GM12875 (cell line): ENCODE data around the gene MAP7D3.
"Not testable (repeated sequence)": the region's sequence is repeated elsewhere in the genome, so short reads cannot be mapped to it uniquely, and the experiment has no call there.

Experiments
- H3K4me3 ChIP-seq: one replicate; pipeline ENCODE4 v1.5.1; 2011; ENCODE audit warnings: low read depth, low read length, control low read depth
- CTCF ChIP-seq: IDR thresholded peaks from 2 replicates; pipeline ENCODE4 v1.5.1; 2011; ENCODE audit warnings: low read depth, mild to moderate bottlenecking, control low read depth, inconsistent platforms, low read length, moderate library complexity, borderline replicate concordance; ENCODE audit not compliant: insufficient read depth

MAP7D3 gene

DNA sequence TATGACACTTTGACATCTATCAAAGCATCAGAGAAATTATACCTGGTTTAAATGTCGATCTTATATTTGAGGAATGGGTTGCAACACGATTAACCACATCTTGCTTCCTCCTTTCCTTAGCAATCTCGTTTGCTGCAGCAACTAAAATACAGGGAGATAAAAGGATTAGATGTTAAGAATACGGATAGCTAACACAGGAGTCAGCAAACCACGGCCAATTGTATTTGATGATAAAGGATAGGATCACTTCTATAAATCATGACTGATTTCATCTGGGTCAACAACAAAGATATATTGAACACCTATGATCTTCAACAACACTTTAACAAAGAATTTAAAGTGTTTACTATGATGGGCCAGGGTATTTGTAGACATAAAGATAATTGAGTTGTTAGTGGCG lies 5.0 kb downstream of the MAP7D3 start:
- TF ChIP-seq CTCF: no peak
- no peak overlapping the region for H3K4me3 ChIP-seq

GRCh38 chrX:136237849-136238248 lies 13.4 kb downstream of the MAP7D3 start:
- H3K4me3 ChIP-seq: not testable (repeated sequence)

DNA sequence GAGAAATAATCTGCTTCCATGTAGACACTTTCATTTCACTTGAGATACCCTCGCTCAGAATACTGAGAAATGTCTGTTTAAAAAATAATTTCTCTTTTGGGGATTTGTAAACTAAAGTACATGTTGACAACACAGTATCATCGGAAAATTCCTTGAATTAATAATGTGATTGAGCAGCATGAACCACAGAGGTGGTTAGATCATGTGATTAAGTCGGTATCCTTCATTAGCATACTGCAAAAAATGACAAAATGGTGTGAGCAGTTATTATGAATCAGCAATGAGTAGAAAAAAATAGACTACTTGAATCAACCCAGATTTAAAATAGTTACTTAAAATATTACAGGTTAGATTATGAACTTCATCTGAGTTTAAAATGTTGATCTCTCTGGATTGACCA lies 14.1 kb downstream of the MAP7D3 start:
- no peak for TF ChIP-seq CTCF
- H3K4me3 ChIP-seq: no peak overlapping the region

DNA sequence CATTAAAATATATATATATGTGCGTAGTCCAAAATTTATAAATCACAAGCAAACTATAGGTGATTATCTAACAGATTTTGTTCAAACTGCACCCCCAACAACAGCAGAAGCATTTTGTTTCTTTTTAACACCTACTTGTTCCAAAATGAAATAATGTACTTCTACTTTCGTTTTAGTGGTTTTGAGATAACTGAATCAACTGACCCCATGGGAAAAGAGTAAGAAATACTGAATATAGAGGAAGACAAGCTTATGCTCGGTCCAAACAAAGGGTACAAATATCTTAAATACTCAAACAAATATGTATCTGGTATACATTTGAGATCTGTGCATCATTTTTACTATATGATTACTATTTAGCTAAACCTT lies 22.4 kb downstream of the MAP7D3 start:
- TF ChIP-seq CTCF: no peak
- no peak overlapping the region for H3K4me3 ChIP-seq

DNA sequence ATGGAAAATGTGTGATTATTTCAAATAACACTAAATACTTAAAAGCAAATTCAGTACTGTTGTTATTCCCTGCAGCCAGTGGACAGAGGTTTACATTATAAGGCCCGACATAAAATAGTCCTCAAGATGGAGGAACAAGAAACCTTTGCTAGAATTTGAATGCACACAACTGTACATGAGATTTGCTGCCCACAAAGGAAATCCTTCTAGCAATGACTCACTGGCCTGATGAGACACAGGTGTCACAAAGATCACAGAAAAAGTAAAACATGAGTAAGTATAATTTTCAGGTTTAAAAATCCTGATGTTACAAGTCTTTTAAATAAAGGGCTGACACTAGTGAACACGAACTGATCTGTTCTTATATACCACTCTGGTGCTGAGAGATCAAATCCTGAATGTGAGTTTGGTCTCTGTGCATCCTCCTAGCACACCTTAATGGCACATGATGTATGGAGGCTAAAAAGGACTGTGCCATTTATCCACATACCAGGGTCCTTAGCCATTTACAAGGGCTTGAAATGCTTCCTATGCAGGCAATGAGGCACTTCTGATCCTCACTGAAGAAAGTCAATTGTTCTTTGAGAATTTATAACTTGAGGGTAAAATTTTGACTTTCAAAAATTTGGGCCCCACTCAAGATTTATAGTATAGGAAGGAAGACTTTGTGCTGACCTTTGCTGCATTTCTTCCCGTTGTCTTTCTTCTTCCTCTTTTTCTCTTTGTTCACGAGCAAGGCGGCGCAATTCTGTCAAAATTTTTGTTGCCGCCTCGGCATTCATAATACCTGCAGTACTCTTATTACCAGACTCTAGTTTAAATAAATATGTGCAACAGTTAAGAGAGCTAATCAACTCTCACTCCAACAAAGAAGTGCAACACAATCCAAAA lies 23.0 kb downstream of the MAP7D3 start:
- TF ChIP-seq CTCF: no peak
- no peak overlapping the region for H3K4me3 ChIP-seq

GRCh38 chrX:136227074-136227473 lies 24.1 kb downstream of the MAP7D3 start:
- no peak for TF ChIP-seq CTCF
- H3K4me3 ChIP-seq: no peak overlapping the region

DNA sequence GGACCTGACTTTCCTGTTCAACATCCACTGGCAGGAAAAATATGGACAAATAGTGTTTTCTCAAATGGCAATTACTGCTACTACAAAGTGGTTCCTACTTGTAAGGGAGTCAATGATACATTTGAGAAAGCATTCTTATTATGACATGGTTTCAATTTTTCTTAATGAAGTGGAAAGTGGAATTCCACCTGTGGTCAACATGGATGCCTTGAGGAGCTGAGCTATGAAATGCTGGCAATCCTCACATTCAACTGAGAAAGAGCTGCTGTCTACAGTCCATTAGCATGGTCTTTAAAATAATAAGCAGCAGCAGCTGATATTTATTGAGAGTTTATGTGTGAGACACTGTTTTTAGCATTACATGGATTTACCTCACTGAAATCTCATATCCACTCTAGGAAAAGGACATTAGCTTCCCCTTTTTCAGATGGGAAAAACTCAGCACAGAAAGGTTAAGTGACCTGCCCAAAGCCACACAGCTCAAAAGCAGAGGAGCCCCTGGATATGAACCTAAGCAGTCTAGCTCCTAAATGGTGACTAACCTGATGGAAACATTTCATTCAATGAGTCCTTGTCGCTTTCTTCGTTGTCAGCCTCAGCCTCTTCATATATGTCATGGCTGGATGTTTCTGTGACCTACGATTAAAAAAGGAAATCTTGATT lies 29.2 kb downstream of the MAP7D3 start:
- H3K4me3 ChIP-seq: no peak overlapping the region
- TF ChIP-seq CTCF: no peak
